NOMO-1 (cell line): ENCODE measurements around the gene CNOT3.

ENCODE experiments used
- DNase-seq, 2 experiments: peaks; one replicate each; lab custom pipeline; 2025; ENCODE audit not compliant: unreplicated experiment in 2 of 2; lab: John Stamatoyannopoulos, UW

Gene CNOT3

GRCh38 chr19:54147676-54148075 is 10.1 kb downstream of the CNOT3 start:
- no peak for DNase-seq

DNA sequence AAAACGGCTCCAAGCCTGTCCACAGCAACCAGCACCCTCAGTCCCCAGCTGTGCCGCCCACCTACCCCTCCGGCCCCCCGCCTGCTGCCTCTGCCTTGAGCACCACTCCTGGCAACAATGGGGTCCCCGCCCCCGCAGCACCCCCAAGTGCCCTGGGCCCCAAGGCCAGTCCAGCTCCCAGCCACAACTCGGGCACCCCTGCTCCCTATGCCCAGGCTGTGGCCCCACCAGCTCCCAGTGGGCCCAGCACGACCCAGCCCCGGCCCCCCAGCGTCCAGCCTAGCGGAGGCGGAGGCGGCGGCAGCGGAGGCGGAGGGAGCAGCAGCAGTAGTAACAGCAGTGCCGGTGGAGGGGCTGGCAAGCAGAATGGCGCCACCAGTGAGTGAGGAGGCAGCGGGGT is 10.6 kb downstream of the CNOT3 start:
- no peak for DNase-seq

DNA sequence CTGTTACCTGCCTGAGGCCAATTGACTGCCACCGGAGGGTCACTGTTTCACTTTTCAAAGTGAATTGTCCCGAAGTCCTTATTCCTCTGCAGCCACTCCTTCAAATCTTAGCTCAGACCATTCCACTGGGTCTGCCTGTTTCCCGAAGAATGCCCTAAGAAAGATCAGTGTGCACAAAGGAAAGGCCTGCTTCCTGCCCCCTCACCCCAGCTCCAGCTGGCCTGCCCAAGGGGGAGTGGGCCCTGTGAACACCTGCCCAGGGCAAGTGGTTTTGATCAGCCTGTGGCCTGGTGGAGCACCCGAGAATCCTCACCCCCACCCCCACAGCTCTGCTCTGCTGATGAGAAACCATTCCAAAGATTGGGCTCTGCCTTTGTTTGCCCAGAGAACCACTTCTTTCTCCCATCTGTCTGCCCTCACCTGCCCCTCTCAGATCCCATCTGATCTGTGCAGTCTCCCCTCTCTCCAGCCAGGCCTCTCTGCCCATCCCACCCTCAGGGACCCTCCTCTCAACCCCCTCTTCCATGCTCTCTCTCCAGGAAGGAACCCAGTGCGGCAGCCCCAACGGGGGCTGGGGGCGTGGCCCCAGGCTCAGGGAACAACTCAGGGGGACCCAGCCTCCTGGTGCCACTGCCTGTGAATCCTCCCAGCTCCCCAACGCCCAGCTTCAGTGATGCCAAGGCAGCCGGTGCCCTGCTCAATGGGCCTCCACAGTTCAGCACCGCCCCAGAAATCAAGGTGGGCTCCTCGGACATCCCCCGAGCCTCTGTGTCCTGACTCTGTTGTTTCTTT is 11.7 kb downstream of the CNOT3 start:
- DNase-seq = no peak

DNA sequence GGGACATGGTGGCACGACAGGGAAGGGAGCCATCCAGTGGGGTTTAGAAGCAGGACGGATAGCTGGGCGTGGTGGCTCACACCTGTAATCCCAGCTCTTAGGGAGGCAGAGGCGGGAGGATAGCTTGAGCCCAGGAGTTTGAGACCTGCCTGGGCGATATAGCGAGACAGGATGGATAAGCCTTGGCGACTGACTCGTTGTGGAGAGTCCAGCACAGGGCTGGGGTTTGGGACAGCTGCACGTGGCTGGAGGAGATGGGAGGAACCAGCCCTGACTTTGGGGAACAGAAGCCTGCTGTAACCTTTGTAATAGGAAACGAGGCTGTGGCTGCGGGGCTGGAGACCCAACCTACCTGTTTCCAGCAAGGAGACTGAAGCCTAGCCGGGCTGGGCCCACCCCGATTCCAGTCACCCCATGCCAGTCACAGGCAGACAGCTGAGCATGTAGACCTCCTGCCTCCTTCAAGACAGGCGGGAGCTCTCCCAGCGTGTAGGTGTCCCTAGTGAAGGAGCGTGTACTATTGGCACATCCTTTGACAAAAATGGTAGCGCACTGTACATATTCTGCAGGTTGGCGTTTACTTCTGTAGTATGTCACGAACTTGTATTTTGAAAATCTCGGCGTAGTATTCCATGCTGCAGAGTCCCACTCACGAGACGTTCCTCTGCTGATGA is 13.9 kb downstream of the CNOT3 start:
- DNase-seq = no peak

DNA sequence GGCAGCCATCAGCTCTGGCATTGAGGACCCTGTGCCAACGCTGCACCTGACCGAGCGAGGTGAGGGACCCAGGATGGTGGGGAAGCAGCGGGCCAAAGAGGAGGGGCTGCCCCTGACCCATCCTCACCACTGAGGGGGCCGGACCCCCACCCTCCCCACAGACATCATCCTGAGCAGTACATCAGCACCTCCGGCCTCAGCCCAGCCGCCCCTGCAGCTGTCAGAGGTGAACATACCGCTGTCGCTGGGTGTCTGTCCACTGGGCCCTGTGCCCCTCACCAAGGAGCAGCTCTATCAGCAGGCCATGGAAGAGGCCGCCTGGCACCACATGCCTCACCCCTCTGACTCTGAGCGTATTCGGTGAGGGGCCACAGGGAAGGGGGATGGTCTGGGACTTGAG is 14.7 kb downstream of the CNOT3 start:
- no peak for DNase-seq

- DNase-seq = no peak
Observed at GRCh38 chr19:54152878-54153524, 15.4 kb downstream of the CNOT3 start.

DNA sequence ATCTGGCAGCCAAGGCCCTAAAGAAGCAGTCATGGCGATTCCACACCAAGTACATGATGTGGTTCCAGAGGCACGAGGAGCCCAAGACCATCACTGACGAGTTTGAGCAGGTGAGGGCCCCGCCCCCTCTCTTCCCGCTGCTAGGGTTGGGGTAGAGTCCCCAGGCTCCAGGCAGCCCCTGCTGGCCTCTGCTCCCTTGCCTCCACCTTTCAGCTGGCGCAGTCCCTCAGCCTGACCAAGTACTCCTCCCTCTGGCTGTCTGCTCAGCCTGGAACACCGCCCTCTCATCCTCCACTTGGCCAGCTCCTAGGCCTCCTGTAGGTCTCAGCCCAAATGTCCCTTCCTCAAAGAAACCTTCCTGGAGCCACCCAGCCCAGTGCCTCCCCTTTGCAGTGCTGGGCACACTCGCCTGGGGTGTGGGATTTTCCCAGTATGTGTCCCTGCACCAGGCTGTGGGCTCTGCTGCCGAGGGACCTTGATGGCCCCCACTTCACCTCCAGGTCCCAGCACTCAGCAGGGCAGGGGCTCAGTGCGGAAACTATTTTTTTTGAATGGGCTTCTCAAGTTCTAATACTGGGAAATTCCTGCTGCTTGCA is 16.3 kb downstream of the CNOT3 start:
- DNase-seq = no peak

DNA sequence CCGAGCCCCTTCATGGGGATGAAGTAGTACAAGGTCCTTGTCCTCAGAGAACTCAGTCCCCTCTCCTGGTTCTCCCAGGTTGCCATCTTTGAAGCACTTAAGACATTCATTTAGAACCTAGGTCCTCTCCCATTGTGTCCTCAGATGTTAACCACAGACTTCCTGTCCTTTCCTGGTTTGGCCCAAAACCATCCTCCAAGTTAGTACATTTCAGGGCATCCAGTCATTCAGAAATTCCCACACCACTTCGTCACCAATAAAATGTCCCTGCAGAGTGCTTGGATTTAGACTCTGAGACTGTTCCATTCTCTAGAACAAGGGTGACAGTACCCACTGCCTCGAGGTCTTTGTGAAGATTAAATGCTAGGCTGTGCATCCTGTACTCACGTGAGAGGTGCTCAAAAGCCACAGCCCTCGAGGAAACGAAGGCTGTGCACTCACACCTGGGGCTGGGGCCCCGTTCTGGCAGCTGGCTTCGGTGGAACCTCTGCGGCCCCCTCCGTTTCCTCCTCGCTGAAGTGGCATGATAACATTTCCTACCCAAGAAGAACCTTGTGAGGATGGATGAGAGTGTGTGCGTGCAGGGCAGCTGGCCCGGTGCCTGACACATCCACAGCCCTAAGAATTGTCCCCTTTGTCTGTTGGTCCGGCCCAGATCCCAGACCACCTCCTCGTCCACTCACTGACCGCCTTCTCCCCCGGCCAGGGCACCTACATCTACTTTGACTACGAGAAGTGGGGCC is 17.2 kb downstream of the CNOT3 start:
- DNase-seq = no peak

GRCh38 chr19:54155694-54156093 is 18.1 kb downstream of the CNOT3 start:
- DNase-seq = no peak

DNA sequence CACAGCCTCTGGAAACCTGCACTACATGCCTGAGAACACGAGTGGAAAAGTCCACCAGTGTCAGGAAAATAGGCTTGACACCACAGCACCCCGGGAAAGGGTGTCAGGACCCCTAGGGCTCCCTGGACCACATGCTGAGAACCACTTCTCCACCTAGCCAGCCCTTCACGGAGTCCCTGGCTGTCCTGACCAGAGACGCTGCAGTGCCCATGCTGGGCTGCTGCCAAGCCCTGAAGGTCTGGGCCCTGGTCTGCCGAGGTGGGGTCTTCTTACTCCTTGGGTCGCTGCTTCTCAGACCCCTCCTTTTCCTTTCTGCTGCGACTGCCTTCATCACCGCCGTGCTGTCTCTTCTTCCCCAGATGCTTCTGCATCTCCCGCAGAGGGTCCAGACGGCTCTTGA is 18.9 kb downstream of the CNOT3 start:
- no peak for DNase-seq

DNA sequence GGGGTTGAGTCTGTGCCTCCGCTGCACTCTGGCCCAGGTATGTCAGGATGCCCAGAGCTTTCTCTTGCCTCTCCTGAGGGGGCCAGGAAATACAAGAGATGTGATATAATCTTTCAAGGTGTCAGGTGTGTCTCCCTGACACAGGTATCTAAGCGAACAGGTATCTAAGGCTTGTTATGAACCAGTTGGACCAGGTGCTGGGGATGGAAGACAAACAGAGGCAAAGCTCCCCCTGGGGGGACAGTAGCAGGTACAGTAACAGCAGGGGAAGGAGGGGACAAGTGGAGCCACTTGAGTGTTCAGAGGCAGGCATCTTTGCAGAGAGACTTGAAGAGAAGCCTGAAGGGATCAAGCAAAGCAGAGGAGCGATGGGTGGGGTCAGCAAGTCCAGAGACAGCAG is 19.4 kb downstream of the CNOT3 start:
- no peak for DNase-seq

- peak; percentile 39 for DNase-seq
Observed at GRCh38 chr19:54158812-54159351, 21.3 kb downstream of the CNOT3 start.

DNA sequence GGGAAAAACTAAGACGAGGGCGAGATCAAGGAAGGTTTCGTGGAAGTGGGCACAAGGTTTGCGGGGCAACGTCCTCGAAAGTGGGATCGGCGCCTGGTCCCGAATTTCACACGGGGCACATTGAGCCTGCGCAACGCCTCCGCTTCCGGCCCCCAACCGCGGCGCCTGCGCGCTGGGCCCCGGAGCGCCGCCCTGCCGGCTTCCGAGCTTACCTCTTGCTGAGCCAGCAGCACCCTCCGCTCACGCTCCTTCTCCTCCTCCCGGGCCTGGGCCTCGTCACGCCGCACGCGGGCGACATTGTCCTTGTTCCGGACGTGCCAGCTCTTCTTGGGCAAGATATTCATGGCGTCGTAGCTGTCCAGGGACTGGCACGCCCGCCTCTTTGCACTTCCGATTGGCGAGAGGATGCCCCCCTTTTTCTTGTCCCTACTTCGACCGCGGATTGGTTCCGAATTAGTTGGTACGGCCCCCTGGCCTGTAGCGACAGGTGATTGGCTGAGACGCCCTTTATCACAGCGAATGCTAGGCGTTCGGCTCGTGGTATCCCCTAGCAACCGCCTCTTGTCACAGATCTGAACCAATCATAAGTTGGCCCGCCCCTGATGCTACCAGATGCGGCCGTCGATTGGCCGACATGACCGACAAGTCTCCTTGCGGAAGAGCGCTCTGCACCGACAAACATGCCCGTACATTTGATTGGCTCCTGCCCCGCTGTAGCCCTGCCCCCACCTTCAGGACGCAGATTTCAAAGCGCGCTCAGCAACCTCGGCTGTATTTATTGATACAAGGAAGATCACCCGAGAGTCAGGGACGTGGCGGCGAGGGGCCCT is 22.0 kb downstream of the CNOT3 start, which contains the start of gene LENG1:
Gene LENG1, minus strand, starts transcription at position 370 of the 830 bp plus-strand sequence. Its CDS starts 26 bp downstream, at position 344.
- DNase-seq = peak; percentile 100

GRCh38 chr19:54160182-54160811 is 22.7 kb downstream of the CNOT3 start:
- peak in 1 of 2 experiments; percentile 19 for DNase-seq

DNA sequence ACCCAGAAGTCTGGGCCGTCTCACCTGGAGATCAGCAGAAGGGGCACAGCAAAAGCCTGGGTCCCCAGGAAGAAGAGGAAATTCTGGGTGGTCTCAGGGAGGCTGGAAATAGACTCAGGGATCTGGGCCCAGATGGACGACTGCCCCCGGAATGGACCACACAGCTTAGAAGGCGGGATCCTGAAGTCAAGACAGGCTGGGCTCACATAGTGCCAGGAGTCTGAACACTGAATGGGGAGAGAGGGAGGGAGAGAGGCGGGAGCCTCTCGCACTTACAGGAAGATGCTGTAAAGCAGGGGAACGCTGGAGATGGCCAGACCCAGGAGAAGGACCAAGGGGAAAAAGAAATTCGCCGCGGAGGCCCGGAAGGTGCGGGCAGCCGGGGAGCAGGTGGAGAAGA is 23.3 kb downstream of the CNOT3 start:
- DNase-seq = no peak

DNA sequence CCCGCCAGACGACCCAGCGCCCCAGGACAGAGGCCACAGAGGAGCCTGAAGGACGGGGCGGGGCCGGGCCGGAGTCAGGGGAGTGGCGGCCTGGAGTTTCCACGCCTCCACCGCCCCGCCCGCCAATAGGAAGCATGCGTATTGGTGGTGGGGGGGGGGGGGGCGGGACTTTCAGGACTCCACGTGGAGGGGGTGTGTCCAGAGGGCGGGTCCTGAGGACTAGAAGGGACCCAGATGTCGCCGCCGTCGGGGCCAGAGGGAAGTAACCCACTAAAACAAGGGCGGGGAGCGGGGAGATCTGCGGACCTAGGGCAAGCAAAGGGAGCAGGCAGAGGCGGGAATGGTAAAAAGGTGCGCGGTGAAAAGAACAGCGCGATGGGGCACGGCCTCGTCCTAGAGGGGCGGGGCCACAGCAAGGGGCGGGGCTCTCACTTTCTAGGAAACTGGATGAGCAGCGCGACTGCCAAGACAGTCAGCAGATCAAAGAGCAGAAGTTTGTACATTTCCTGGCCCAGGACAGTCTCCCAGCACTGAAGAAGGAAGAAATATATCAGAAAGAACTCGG is 24.8 kb downstream of the CNOT3 start:
- peak; percentile 93 to 94 for DNase-seq

GRCh38 chr19:54162884-54163283 is 25.3 kb downstream of the CNOT3 start:
- DNase-seq = no peak

DNA sequence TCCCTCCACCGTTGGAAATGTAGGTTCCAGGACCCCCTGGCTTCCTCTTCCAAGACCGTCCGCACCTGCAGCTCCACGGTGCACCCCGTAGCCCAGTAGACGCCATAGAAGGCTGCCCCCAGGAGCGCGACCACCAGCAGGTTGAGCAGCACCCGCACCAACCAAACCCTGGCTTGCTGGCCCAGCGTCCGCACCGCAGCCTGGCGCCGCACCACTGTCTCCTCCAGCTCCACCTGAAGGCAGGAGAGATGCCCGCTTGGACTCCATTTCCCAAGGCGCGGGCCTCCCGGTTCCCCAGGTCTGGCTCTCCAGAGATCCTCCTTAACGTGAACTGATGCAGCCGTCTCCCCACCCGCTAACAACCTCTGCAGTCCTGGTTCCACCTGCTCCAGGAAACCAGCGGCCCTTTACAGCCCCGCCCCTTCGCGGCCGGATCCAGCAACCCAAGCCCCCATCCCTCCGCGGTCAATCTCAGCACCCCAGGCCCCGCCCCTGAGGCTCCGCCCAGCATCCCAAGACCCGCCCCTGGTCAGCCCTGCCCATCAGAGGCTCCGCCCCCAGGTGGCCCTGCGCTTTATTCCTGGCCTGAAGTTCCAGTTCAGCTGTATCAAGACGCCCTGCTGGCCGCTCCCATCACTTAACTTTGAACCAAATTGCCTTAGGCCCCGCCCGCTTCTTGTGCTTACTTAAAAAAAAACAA is 27.0 kb downstream of the CNOT3 start:
- DNase-seq = no peak
